GM21786 (cell line): ENCODE data around the gene BUD13.

Experiments used
- ATAC-seq: cut with Tn5 transposase; IDR thresholded peaks from one replicate; pipeline ENCODE4 v1.9.1; 2021; ENCODE audit not compliant: unreplicated experiment

The BUD13 gene

DNA sequence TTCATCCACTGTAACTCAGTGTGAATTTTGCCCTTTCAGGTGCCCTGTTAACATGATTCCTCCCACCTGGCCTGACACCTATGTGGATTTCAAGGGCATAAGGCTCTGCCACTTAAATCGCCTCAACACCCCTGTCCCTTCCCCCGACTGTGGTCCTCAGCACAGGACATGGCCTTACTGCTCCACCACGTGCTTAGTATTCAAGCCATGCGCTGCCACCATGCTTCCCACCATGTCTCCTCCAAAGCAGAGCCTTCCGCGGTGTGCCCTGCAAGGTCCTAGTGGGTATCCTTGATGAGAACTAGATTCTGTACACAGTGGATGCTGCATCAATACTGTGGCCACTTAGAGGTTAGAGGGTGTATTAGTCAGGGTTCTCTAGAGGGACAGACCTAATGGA is 51.9 kb downstream of the BUD13 start:
- ATAC-seq: no peak

DNA sequence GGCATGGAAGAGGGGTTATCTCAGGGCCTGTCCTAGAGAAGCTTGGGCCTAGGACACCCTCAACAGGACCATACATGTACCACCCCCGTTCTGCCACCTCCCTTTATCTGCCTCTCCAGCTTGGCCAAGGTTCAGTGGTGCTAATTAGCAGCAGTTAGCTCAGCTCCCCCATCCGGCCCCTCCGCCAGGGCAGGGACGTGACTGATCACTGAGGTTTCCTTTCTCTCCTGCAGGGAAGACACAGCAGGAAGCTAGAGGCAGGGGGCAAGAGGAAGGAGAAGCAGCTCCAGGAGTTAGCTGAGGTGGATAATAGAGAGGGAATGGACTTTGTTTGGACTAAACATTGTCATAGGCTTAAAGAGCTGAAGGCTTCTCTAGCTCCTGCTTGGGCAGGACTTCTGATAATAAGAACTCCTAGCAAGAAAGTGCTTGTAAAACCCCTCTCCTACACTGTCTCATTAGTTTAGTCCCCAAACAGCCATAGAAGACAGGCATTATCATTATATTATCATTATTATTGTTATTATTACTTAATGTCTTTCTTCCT is 53.8 kb downstream of the BUD13 start:
- no peak for ATAC-seq

DNA sequence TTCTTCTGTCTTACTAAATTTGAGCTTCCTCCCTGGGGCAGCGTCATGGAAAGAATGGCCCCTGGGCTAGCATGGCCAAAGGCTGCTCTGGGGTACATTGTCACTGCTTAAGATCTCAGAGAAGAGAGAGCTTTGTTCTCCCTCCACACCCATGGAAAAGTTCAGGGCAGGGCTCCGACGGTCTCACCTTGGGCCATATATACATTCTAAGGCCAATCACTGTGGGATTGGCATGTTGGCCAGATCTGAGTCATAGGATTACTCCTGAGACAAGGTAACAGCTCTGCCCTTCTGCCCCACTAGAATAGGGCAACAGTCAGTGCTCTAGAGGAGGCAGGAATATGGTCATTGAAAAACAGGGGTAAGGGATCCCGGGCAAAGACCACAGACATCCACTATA is 56.2 kb downstream of the BUD13 start:
- no peak for ATAC-seq

DNA sequence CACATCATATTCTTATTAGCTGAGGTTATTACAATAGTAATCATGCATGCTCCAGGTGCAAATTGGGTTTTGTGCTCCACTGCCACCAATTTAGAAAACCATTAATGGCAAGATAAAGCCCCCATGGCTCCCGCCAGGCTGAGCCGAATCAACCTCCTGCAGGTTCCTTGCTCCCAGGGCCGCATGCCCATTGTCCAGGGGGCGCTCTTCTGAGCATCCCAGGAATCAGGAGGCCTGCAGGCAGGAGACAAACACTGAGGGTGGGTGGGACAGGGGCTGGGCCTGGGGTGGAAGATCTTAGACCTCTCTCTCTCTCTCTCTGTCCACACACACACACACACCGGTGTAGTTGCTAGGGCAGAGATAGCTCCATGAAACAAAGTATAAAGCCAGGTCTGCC is 57.4 kb downstream of the BUD13 start:
- ATAC-seq: no peak

- no peak for ATAC-seq
Observed at GRCh38 chr11:116714902-116715301, 57.9 kb downstream of the BUD13 start.

GRCh38 chr11:116712428-116712827 is 60.4 kb downstream of the BUD13 start:
- no peak for ATAC-seq

- no peak for ATAC-seq
Observed at GRCh38 chr11:116710762-116711161, 62.0 kb downstream of the BUD13 start.

GRCh38 chr11:116710001-116710674 is 62.6 kb downstream of the BUD13 start:
- ATAC-seq: no peak

DNA sequence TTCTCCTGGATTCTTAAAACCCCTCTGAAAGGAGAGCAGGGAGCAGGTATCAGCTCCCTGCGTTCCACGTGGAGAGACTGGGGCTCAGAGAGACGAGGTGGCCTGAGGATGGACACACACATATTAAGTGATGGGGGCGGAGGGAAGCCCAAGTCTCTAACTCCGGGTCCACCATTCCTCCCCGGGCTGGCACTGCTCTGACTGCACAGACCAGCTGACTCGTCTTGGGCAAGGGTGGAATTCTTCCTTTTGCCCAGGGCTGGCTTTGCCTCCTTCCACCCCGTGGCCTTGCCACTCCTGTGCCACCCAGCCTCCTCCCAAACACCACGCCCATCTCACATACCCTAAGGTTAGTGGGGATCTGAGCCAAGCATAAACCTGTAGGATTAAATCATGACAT is 65.0 kb downstream of the BUD13 start:
- no peak for ATAC-seq

DNA sequence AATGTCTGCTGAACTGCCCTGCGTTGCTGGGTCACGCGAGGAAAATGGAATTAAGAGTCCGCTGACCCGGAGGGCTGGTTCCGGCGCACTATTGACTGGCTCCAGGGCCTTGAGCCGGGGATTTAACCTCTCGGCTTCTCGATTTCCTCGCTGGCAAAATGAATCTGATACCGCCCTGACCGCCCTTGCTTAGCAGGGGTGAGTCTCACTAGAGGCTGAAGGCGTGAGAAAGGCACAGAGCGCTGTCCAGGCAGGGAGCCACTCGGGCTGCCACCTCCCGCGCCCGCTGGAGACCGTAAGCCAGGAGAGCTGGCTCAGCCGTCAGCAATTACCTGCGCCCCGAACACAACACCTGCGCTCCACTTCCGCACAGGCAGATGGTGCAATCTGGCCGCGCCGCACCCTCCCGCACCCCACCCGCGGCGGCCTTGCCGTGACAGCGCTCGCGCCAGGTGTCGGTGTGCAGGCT is 65.6 kb downstream of the BUD13 start:
- no peak for ATAC-seq

DNA sequence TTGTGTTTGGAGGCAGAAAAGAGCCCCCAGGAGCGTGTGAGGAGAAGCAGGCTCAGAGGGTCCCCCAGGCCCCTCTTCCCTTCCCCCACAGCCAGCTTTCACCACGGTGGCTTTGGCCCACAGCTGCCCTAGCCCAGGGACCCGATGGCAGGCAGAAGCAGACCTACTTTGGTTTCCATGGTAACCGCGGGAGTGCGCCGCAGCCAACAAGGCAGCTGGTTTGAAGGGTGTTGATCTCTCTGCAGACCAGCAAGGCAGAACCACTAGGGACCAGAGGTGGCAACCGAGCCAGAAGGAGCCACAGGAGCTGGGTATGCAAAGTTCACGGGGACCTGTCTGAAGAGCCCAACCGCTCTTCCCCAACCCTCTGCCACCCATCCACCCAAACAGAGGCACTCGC is 69.4 kb downstream of the BUD13 start:
- ATAC-seq: no peak

- no peak for ATAC-seq
Observed at GRCh38 chr11:116702772-116703385, 69.9 kb downstream of the BUD13 start.

- no peak for ATAC-seq
Observed at GRCh38 chr11:116701876-116702275, 70.9 kb downstream of the BUD13 start.

- ATAC-seq: no peak
Observed at GRCh38 chr11:116701297-116701801, 71.4 kb downstream of the BUD13 start.

DNA sequence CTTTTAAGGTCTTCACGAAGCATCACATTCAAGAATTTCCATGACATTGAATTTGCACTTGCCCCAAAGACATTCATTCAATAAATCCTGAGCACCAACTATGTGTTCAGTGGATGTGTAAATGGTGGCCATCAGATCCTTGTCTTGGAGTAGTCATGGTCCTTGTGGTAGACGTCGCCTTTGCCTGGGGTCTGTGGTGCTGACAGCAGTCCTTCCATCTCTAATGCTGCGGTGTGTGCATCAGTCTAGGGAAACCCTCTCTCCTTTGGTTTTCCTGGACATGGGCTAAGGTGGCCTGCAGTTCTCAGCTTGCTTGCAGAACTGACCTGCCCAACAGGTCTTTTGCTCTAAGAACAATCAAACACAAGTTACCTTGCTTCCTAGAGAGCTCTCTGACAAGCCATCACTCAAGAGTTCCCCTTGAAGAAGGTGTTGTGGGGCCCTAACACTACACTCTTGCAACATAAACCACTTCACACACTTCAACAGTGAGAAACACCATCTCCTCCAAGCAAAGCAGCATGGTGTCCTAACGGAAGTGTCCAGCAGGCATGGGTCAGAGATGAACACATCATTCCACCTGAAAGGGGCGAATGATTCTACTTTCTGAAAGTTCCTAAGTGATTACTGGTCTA is 72.1 kb downstream of the BUD13 start:
- ATAC-seq: no peak
